Nephron (organoid): ENCODE results near the gene ZNF324.

ENCODE experiments used
- H3K27ac Mint-ChIP-seq, 3 experiments: 2 replicates each; pipeline ENCODE4 v1.8.0; 2020; ENCODE audit warnings: mixed read lengths in 3 of 3, mild to moderate bottlenecking in 2 of 3, moderate library complexity in 1 of 3
- H3K27me3 Mint-ChIP-seq: 2 replicates; pipeline ENCODE4 v1.8.0; 2021; ENCODE audit warnings: low read depth, mild to moderate bottlenecking, moderate library complexity, mixed read lengths
- H3K36me3 Mint-ChIP-seq: 2 replicates; pipeline ENCODE4 v1.8.0; 2020; ENCODE audit warnings: low read depth, mixed read lengths
- H3K4me1 Mint-ChIP-seq: 2 replicates; pipeline ENCODE4 v1.8.0; 2020; ENCODE audit warnings: mixed read lengths
- H3K4me3 Mint-ChIP-seq, 3 experiments: 2 replicates each; pipeline ENCODE4 v1.8.0; 2020; ENCODE audit warnings: mild to moderate bottlenecking in 3 of 3, mixed read lengths in 3 of 3, moderate library complexity in 2 of 3
- H3K9me3 Mint-ChIP-seq: 2 replicates; pipeline ENCODE4 v1.8.0; 2020; ENCODE audit warnings: mixed read lengths
- CTCF ChIP-seq, 3 experiments: fragments of 200-600 bp; sonication (generic); IDR thresholded peaks; one replicate each; pipeline ENCODE4 v1.5.0; 2021; ENCODE audit warnings: antibody characterized with exemption in 3 of 3; ENCODE audit not compliant: unreplicated experiment in 3 of 3

Gene ZNF324

GRCh38 chr19:58522709-58523108 lies 55.8 kb downstream of the ZNF324 start:
- Mint-ChIP-seq H3K27ac (peak overlapping the region in 1 of 3 experiments; percentile 6), H3K4me3 (peak overlapping the region in 2 of 3 experiments; percentile 3 to 52), H3K27me3 (no peaks in the 10 kb centered on the region), H3K4me1 (peaks cover 23% of the 10 kb centered on the region), H3K9me3 (no peaks in the 10 kb centered on the region), H3K36me3 (no peaks in the 10 kb centered on the region)
- TF ChIP-seq CTCF (IDR thresholded peaks at IDR 0.05; ENCODE audit: unreplicated experiment in 3 of 3) = no peak
